Progenitor cell of endocrine pancreas (in vitro differentiated cells): ENCODE results near the gene KLF3. TPM values are rescaled to one million over a fixed set of nuclear protein-coding genes. Genes with fewer than 3 reads are reported as not detected.

Experiments
- DNase-seq: peaks from one replicate; pipeline ENCODE4 v3.0.0; 2021; ENCODE audit warnings: low spot score; ENCODE audit not compliant: unreplicated experiment
- H3K27ac Mint-ChIP-seq: 2 replicates; pipeline ENCODE4 v1.8.0; 2021; ENCODE audit warnings: mild to moderate bottlenecking, moderate library complexity, mixed read lengths
- H3K27me3 Mint-ChIP-seq: 2 replicates; pipeline ENCODE4 v1.8.0; 2021; ENCODE audit warnings: mixed read lengths
- H3K36me3 Mint-ChIP-seq: 2 replicates; pipeline ENCODE4 v1.8.0; 2022; ENCODE audit warnings: mixed read lengths; ENCODE audit not compliant: insufficient read depth
- H3K4me1 Mint-ChIP-seq: 2 replicates; pipeline ENCODE4 v1.8.0; 2021; ENCODE audit warnings: low read depth, mixed read lengths
- H3K4me3 Mint-ChIP-seq: 2 replicates; pipeline ENCODE4 v1.8.0; 2021; ENCODE audit warnings: low read depth, mild to moderate bottlenecking, moderate library complexity, mixed read lengths
- H3K9me3 Mint-ChIP-seq: 2 replicates; pipeline ENCODE4 v1.8.0; 2021; ENCODE audit warnings: low read depth, mixed read lengths
- total RNA-seq: library from RNA; stranded (reverse); gene quantifications from 2 replicates; pipeline ENCODE4 v1.2.1, GENCODE V29; 2021
- TF ChIP-seq, protein P1 (sequence below): fragments of 200-600 bp; sonication (generic); IDR thresholded peaks from one replicate; pipeline ENCODE4 v1.5.0; 2021; ENCODE audit warnings: antibody characterized with exemption, mild to moderate bottlenecking; ENCODE audit not compliant: unreplicated experiment

KLF3 gene
- total RNA-seq, 1 donor from 2014 or later, result 97.1 TPM

DNA sequence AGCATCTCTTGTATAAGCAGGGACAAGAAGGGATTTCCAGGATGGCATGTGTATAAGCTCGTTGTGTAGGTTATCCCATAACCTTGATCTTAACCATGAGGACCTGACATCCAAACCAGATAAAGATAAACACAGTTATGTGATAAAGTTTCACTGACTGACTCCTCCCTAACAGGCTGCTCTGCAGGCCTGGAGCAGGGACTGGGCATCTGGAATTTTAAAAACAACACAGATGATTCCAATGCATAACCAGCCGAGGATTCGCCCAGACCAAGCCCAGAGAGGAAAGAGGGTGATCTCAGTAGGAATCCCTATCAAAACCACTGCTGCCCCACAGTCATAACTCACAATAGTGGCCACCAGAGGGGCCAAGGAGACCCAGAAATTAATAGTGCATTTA, 22.7 kb downstream of the KLF3 start:
- Mint-ChIP-seq H3K4me1 (peaks cover 10% of the 10 kb centered on the region), H3K27me3 (no peaks in the 10 kb centered on the region), H3K36me3 (peaks cover 45% of the 10 kb centered on the region), H3K4me3 (no peak overlapping the region), H3K27ac (no peak overlapping the region), H3K9me3 (no peaks in the 10 kb centered on the region)
- DNase-seq, result no peak
- TF ChIP-seq, protein P1, sequence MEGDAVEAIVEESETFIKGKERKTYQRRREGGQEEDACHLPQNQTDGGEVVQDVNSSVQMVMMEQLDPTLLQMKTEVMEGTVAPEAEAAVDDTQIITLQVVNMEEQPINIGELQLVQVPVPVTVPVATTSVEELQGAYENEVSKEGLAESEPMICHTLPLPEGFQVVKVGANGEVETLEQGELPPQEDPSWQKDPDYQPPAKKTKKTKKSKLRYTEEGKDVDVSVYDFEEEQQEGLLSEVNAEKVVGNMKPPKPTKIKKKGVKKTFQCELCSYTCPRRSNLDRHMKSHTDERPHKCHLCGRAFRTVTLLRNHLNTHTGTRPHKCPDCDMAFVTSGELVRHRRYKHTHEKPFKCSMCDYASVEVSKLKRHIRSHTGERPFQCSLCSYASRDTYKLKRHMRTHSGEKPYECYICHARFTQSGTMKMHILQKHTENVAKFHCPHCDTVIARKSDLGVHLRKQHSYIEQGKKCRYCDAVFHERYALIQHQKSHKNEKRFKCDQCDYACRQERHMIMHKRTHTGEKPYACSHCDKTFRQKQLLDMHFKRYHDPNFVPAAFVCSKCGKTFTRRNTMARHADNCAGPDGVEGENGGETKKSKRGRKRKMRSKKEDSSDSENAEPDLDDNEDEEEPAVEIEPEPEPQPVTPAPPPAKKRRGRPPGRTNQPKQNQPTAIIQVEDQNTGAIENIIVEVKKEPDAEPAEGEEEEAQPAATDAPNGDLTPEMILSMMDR, result no peak

DNA sequence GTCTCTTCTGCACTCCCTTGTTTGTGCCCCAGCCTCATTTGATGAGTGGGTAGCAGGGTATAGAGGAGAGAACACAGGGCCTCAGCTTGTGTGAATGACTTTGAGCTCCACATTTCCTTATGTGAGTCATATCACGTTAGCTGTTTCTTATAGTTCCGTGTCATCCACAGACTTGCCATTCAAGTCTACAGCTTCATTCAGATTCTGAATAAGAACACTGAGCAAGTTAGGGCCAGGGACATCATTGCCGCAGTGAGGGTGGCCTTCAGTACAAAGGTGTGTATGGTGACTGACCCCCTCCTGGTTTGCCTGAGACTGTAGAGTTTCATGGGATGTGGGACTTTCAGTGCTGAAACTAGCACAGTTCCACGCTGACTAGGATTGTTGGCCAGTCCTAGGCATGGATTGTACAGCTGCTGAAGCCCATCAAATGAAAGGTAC, 23.6 kb downstream of the KLF3 start:
- no peak overlapping the region for H3K4me3 Mint-ChIP-seq
- peaks cover 44% of the 10 kb centered on the region for H3K36me3 Mint-ChIP-seq
- H3K4me1 Mint-ChIP-seq, result peaks cover 10% of the 10 kb centered on the region
- H3K27me3 Mint-ChIP-seq, result no peaks in the 10 kb centered on the region
- H3K27ac Mint-ChIP-seq, result peak overlapping the region; percentile 81
- TF ChIP-seq, protein P1, result no peak
- DNase-seq, result no peak
- H3K9me3 Mint-ChIP-seq, result no peaks in the 10 kb centered on the region

DNA sequence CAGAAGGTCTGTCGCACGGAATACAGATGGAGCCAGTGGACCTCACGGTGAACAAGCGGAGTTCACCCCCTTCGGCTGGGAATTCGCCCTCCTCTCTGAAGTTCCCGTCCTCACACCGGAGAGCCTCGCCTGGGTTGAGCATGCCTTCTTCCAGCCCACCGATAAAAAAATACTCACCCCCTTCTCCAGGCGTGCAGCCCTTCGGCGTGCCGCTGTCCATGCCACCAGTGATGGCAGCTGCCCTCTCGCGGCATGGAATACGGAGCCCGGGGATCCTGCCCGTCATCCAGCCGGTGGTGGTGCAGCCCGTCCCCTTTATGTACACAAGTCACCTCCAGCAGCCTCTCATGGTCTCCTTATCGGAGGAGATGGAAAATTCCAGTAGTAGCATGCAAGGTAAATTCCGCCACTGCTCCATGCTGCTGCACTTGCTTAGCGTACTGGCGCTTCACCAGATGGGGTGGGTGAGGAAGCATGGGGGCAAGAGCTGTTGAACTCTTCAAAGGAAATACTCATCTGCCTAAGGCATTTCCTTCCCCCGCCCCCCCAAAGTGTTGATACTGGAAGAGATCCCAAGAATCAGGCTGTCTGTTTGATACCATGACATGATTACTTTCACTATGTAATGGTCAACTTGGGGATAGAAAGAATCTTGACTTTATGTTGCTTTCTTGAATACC, 24.8 kb downstream of the KLF3 start:
- TF ChIP-seq, protein P1, result no peak
- H3K36me3 Mint-ChIP-seq, result peaks cover 46% of the 10 kb centered on the region
- no peaks in the 10 kb centered on the region for H3K9me3 Mint-ChIP-seq
- H3K4me3 Mint-ChIP-seq, result no peak overlapping the region
- H3K27ac Mint-ChIP-seq, result no peak overlapping the region
- peaks cover 9% of the 10 kb centered on the region for H3K4me1 Mint-ChIP-seq
- no peak for DNase-seq
- no peaks in the 10 kb centered on the region for H3K27me3 Mint-ChIP-seq

DNA sequence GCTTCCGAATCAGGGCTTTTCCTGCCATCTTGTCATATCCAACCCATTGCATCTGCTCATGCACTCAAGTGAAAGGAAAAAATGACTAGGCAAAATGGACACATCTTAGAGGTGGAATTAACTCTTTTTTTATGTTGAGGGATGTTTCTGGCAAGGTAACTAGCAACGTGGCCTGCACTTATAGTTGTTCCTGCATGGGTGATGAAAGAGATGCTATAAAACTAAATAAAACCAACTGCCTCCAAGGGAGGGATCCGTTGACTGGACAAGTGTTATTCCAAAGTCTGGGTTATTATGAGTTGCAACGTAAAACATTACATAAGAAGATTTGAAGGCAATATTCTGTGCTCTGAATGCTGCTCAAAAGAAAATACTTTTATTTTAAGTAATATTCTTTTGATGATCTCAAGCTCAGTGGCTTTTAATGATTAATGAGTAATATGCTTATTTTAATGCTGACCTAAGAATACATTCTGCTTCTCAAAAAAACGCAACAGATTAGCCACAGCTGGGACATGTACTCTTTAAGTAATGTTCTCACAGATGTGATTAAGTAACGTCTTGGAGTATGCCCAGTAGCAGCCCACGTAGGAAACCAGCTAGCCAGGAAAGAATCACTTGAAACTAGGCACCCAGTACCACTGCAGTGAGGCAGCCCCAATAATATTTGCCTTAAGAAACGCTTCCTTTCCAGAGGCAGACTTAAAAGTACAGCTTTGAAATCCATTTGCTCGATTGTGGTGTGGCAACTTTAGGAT, 27.4 kb downstream of the KLF3 start:
- TF ChIP-seq, protein P1, result no peak
- Mint-ChIP-seq H3K4me1 (no peaks in the 10 kb centered on the region), H3K27ac (no peak overlapping the region), H3K36me3 (peaks cover 55% of the 10 kb centered on the region), H3K4me3 (no peak overlapping the region), H3K9me3 (no peaks in the 10 kb centered on the region), H3K27me3 (no peaks in the 10 kb centered on the region)
- no peak for DNase-seq

DNA sequence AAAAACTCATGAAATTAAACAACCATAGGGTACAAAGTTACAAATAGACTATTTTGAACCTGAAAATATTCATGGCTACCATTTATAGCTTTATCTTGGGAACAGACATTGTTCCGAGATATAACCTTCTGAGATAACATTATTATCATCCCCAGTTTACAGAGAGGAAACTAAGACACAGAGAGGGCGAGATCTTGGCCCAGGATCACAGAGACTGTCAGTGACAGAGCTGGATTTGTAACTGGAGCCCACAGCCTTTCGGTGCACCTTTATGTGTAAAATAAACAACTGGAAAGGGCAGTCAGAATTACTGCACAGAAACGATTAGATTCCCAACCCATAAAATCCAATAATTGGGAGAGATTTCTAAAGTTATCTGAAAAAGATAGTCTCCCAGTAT, 28.4 kb downstream of the KLF3 start:
- Mint-ChIP-seq H3K4me1 (no peaks in the 10 kb centered on the region), H3K36me3 (peaks cover 60% of the 10 kb centered on the region), H3K4me3 (no peak overlapping the region), H3K27me3 (no peaks in the 10 kb centered on the region), H3K9me3 (no peaks in the 10 kb centered on the region), H3K27ac (peak overlapping the region; percentile 49)
- no peak for DNase-seq
- TF ChIP-seq, protein P1, result no peak
